GM21528 (cell line): ENCODE results near the gene PSMF1.
"Not testable (repeated sequence)": the region's sequence is repeated elsewhere in the genome, so short reads cannot be mapped to it uniquely, and the experiment has no call there.

Experiments
- ATAC-seq: cut with Tn5 transposase; IDR thresholded peaks from one replicate; pipeline ENCODE4 v1.9.1; 2021; ENCODE audit warnings: mild to moderate bottlenecking, moderate library complexity; ENCODE audit not compliant: unreplicated experiment, low FRiP score

The PSMF1 gene

DNA sequence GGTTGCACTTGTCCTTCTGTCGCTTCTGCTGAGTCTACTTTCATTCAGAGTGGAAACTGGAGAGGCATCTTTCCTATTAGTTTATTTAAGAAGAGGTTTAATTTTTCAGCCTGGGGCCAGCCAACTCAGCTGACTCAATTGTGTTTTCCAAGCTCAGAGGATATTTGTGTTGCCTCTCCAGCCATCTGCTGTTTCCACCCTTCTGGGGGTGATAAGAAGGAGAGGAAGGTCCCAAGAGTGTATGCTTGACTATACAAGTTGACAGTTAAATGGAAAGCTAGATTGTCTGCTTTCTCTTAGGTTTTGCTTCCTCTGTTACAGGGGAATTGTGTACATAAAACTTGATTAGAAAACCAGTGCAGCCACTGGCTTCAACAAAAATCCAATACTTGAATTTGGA is 3.0 kb downstream of the PSMF1 start:
- ATAC-seq: no peak

DNA sequence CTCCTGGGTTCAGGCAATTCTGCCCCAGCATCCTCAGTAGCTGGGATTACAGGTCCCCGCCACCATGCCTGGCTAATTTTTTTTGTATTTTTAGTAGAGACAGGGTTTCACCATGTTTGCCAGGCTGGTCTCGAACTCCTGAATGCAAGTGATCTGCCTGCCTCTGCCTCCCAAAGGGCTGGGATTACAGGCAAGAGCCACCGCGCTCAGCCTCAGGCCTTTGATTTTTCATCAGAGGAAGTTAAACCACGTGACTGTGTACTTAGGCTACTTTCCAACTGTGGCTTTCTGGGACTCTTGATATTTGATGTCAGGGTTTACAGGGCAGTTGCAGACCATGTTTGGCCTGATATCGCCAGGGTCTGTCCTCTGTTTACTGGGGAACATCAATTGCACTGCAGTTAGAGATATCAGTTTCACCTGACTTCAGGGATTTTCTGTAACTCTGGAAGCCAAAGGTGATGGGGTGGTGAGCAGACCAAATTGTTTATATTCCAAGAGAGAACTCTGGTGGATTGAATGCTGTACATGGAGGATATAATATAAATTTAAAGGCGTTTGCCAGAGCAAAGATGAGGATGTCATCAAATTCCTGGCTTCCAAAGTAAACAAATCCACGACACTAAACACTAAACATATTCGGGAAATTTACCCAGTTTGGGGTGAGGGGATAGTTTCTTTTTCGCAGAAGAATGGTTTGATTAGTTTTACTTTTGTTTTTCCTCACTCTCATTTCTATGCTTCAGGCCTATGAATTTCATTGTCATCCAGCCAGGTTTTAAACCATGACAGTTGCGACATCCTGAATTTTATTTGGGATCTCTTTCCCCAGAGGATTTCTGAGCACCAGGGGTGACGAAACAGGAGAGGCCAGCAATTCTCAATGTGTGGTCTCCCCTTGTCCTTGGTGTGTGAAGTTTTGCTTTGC is 4.2 kb downstream of the PSMF1 start:
- ATAC-seq: no peak

DNA sequence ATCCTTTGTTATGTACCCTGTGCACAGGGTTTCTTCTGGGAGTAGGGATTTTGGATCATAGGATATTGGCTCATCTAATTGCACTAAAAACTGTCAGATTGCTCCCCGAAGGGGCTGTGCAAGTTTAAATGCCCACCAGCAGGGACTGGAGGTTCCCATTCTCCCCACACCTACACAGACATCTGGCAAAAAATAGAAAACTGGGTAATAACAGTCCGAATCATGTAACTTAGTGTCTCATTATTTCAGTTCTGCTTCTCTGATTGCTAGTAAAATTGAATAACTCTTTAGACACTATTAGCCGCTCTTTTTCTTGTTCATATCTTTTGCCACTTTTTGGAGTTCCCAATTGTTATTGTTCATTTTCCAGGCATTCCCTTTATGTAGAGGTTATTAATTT is 5.3 kb downstream of the PSMF1 start:
- ATAC-seq: no peak

DNA sequence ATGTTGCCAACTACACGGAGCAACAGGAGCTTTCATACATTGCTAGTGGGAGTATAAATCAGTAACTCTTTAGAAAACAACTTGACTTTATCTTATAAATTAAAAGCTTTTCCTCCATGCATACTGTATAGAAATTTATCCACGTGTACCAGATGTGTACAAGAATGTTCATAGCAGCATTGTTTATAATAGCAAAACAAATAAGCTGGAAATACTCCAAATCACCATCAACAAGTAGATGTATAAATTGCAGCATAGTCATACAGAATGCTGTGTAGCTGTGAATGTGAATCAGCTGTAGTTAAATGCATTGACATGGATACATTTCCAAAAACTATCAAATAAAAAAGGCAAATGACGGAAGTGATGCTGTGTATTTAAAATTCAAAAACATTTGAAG is 6.0 kb downstream of the PSMF1 start:
- no peak for ATAC-seq

DNA sequence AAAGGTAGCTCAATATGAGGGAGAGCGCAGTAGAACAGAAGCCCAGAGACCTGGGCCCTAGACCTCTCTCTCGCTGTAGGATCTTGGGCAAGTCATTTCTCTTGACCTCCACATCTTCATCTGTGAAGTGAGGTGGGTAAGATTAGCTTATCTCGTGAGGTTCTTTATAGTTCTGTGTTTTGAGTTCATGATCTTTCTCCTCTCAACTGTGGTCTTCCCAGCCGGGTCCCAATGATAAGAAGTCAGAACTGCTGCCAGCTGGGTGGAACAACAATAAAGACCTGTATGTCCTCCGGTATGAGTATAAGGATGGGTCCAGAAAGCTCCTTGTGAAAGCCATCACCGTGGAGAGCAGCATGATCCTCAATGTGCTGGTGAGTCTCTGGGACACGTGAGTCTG is 6.9 kb downstream of the PSMF1 start:
- no peak for ATAC-seq

DNA sequence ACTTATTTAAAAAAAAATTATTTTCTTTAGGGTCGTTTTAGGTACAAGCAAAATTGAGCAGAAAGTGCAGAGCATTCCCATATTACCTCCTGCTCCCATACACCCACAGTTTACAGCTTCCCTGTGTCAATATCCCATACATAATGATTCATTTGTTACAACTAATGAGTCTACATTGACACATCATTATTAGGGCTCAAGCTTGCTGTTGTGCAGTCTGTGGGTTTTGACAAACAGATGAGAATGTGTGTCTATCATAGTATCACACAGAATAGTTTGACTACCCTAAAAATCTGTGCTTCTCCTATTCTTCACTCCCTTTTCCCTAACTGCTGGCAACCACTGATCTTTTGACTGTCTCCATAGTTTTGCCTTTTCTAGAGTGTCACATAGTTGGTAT is 9.4 kb downstream of the PSMF1 start:
- ATAC-seq: no peak

DNA sequence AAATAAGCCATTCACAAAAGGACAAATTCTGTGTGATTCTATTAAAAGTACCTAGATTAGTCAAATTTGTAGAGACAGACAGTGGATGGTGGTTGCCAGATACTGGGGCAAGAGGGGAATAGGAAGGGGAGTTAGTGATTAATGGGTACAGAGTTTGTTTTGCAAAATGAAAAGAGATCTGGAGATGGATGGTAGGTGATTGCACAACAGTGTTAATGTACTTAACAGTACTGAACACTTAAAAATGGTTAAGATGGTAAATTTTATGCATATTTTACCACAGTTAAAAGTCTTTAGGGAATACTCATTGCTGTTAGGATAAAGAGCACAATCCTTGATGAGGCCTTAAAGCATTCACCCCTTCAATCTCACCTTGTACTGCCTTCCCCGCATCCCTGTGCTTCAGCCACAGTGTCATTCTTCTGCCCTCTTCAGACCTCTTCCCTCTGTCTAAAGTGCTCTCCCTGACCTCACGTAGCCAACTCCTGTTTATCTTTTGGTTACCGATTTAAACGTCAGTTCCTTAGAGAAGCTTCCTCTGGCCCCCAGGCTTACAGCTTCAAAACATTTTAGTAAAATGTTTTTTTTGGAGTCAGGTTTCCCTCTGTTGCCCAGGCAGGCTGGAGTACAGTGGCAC is 11.8 kb downstream of the PSMF1 start:
- ATAC-seq: no peak

DNA sequence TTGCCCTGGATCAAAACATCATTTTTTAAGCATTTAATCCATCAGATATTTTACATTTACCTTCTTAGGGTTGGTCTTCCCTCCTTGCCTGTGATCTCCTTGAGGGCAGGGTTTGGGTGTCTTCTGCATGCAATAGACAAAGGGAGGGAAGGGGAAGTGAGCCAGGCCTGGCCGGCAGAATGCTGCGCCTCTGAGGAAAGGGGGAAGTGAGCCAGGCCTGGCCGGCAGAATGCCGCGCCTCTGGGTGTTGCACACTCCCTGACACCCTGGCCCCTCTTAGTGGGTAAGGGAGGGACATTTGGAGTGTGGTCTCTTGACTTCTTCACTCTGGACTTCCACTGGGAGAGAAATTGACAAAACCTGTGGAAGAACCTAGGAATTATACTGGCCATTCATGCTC is 12.4 kb downstream of the PSMF1 start:
- ATAC-seq: no peak

DNA sequence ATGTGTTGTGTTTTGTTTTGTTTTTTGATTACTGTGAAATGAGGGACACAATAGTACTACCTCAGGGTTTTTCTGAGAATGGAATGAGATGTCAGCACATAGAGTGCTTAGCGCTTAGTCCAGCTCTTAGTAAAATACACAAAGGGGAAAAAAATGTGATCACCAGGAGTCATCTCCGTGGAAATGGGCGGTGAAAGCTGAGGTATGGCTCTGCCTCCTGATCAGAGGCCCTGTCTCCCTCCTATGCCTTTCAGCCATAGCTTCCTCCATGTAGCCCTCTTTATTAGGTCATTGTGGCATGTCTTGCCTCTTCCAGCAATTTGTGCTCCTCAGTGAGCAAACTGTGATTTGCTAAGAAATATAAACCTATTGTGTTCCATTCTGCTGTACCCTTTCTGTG is 13.0 kb downstream of the PSMF1 start:
- no peak for ATAC-seq

DNA sequence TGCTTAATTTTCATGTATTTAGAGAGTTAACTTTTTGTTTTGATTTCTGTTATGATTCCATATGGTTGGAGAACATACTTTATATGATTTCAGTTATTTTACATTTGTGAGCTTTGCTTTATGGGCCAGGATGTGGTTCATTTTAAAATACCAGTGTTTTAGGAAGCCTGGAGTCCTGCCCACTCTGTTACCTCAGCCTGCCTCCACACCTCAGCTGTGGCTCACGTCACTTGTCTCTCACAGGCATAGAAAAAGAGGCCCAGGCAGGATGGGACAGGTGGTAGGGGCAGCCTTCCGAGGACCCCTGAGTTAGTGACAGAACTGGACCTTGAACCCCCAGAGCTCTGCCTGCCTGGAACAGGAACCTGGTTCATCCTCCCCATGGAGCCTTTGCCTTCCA is 16.0 kb downstream of the PSMF1 start:
- no peak for ATAC-seq

DNA sequence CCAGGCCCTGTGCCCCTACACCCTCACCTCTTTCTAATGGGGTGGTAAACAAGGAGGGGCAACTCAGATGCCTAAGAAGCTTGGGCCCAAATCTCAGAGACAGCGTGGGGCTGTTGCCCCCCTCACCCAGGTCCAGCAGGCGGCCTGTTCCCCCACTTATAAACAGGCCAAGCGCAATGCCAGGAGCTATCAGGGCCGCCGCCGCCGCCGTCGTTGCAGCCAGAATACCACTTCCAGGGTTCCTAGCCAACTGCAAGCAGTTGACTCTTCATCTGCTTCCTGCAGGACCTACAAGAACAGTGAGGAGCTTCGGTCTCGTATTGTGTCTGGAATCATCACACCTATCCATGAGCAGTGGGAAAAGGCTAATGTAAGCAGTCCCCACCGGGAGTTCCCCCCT is 16.4 kb downstream of the PSMF1 start:
- ATAC-seq: no peak

DNA sequence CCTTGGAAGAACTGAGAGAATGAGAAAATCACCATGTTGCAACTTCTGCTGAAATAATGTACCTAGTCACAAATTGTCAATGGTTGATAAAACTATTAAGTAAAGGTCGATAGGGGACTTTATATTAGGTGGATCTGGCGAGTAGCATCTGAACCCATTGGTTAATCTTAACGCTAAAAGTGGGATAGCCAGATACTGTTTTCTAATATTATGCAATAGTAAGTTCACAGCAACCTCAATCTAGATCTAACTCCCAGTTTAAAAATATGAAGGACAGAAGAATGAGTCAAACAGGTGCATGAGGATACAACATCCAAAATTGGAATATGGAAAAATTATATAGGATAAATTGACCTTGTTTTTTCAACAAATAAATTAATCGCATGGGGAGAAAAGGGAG is 18.8 kb downstream of the PSMF1 start:
- ATAC-seq: no peak

DNA sequence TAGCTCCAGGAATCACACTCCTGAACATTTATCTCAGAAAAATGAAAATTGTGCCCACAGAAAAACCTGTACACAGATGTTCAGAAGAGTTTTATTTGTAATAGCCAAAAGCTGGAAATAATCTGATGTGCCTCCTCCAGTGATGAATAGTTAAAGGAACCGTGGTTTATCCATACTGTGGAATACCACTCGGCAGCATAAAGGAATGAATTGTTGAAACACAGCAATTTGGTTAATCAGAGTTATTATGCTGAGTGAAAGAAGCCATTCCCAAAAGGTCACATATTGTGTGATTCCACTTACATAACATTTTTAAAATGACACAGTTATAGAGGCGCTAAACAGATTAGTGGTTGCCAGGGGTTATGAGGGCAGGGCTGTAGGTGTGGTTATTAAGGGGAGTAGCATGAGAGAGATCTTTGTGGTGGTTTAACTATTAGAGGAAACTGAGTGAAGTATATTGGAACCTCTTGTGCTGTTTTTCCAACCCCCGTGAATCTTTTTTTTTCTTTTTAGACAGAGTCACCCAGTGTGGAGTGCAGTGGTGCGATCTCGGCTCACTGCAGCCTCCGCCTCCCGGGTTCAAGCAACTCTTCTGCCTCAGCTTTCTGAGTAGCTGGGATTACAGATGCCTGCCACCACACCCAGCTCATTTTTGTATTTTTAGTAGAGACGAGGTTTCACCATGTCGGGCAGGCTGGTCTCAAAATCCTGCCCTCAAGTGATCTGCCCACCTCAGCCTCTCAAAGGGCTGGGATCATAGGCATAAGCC is 26.2 kb downstream of the PSMF1 start:
- no peak for ATAC-seq

DNA sequence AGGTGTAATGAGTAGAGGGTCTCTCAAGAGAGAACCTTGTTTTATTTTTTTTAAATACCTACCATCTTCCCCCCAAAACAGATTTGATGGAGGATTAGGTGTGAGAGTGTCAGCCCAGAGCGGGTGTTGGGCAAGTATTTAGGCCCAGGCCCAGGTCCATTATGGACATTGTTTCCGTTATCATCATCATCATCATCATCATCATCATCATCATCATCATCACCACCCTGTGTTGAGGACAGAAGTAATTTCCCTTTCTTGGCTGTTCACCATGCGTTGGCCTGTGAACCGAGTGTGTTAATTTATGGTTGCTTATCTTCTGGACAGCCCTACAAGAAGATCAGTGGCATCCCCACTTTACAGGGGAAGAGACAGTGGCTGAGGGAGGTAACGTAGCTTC is 28.6 kb downstream of the PSMF1 start:
- ATAC-seq: no peak

DNA sequence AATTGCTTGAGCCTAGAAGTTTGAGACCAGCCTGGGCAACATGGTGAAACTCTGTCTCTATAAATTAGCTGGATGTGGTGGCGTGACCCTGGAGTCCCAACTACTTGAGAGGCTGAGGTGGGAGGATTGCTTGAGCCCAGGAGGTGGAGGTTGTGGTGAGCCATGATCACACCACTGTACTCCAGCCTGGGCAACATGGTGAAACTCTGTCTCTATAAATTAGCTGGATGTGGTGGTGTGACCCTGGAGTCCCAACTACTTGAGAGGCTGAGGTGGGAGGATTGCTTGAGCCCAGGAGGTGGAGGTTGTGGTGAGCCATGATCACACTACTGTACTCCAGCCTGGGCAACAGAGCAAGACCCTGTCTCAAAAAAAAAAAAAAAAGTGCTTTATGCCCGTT is 31.4 kb downstream of the PSMF1 start:
- ATAC-seq: not testable (repeated sequence)

DNA sequence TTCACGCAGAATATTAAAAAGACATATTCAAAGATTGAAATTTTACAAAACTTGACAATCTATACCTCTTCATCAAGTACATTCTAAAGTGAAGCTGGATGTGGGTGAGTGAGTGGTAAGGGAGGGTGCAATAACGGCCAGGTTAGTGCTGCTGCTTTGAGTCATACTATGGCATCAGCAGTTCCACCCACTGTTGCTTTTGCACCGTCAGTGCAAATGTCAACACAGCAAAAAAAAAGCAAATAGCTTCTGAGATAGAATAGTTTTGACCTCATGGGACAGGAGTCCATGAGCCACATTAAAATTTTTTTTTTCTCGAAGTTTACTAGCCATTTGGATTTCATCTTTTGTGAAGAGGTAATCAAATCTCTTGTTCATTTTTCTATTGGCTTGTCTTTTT is 31.8 kb downstream of the PSMF1 start:
- no peak for ATAC-seq

DNA sequence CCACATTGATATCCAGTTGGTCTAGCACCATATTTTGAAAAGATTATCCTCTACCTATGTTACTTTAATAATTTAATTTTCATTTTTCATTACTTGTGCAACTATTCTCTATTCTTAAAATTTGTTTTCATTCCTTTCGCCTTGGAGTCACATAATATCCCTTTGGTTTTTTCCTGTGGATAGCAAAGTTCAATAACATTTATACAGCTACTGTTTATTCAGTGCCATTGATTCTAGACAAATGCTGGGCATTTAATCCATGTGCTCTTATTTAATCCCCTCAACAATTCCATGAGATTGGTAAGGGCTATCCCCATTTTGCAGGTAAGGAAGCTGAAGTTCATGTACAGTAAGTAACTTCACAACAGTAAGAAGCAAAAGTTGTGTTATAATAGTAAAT is 32.6 kb downstream of the PSMF1 start:
- no peak for ATAC-seq

DNA sequence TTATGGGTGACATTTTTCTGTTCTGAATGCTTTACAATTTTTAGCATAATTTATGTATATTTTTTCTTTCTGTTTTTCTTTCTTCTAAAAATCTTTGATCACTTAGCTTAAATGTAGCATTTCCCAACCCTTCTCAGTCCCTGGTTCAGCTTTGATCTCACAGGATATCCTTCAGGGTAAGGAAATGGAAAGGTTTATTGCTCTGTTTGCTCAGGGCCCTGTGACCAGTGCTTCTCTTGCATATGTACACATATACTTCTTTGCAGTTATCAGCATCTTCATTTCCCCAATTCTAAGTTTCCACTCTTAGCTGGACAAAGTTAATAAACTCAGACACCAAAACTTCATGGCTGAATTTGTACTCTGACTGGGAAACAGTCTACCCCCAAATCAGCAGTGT is 35.8 kb downstream of the PSMF1 start:
- ATAC-seq: no peak

DNA sequence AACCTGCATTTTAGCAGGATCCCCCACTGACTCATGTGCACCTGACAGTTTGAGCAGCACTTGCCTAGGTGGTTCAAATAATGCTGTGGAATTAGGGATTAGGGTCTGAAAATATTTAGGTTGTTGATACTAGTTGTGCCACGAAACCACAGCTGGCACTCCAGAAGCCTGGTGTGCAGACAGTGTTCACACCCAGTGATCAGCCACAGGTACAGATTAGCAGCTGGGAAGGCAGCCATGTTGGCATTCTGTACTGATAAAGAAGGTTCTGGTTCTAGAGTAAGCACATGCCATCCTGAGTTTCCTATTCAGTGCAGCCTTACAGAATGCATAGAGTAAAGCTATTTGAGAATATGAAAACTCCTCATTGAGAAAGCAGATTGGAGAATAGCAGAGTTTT is 36.3 kb downstream of the PSMF1 start:
- no peak for ATAC-seq

DNA sequence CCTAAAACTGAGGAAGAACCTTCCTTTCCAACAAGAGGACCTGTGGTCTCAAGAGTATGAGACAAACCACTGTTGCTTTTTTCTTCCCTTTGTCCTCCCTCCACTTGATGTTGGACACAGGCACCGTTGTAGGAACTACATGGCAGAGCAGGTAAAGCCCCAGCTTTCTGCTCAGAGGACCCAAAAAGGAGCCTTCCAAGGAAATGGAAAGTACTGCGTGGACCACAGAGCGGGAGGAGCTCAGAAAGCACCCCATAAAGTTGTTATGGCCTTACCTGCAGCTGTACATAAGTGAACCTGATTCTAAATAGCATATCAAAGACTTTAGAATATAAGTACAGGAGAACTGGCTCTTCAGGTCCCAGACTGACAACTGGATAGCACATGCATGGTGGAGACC is 36.9 kb downstream of the PSMF1 start:
- ATAC-seq: no peak

DNA sequence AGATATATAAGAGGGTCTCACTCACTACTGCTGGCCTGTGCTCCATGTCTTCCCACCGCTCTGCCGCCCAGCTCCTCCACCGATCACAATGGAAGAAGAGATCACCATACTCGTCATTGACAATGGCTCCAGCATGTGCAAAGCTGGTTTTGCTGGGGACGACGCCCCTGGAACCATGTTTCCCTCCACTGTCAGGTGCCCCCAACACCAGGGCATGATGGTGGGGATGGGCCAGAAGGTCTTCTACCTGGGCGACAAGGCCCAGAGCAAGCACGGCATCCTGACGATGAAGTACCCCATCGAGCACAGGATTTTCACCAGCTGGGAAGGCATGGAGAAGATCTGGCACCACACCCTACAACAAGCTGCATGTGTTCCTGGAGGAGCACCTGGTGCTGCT is 42.1 kb downstream of the PSMF1 start:
- ATAC-seq: no peak
